GM23338 (cell line): Measurements from ENCODE around the gene FAF2. TPM values are rescaled to one million over a fixed set of nuclear protein-coding genes. Genes with fewer than 3 reads are reported as not detected.
A peak's percentile ranks its signal among the peaks of the same experiment; 100 is the strongest.

ENCODE experiments used
- ATAC-seq: fragments of 200-7000 bp; cut with Tn5 transposase; 3 replicates; pipeline ENCODE4 v1.9.1; 2020
- DNase-seq: peaks from one replicate; pipeline ENCODE4 v3.0.0-alpha.2; 2015; ENCODE audit warnings: low spot score
- H2AFZ ChIP-seq: fragments of 200-600 bp; sonication (generic); 2 replicates; pipeline ENCODE4 v1.8.0; 2016; ENCODE audit warnings: antibody characterized with exemption, mild to moderate bottlenecking, moderate library complexity
- H3F3A ChIP-seq: fragments of 200-600 bp; sonication (generic); replicated peaks from 2 replicates; pipeline ENCODE4 v1.8.0; 2017; ENCODE audit warnings: antibody characterized with exemption, mixed run types, low read depth
- H3K27ac ChIP-seq: fragments of 200-600 bp; sonication (generic); 2 replicates; pipeline ENCODE4 v1.6.1; 2016; ENCODE audit warnings: low read depth
- H3K27me3 ChIP-seq: fragments of 200-600 bp; sonication (generic); 2 replicates; pipeline ENCODE4 v1.8.0; 2016; ENCODE audit warnings: mild to moderate bottlenecking, mixed run types, moderate library complexity; ENCODE audit not compliant: insufficient read depth
- H3K36me3 ChIP-seq: fragments of 200-600 bp; sonication (generic); 2 replicates; pipeline ENCODE4 v1.8.0; 2016; ENCODE audit warnings: mild to moderate bottlenecking; ENCODE audit not compliant: insufficient read depth
- H3K4me1 ChIP-seq: fragments of 200-600 bp; sonication (generic); 2 replicates; pipeline ENCODE4 v1.8.0; 2016; ENCODE audit warnings: mild to moderate bottlenecking, moderate library complexity; ENCODE audit not compliant: insufficient read depth
- H3K4me2 ChIP-seq: fragments of 200-600 bp; sonication (generic); 2 replicates; pipeline ENCODE4 v1.7.1; 2017; ENCODE audit warnings: mixed run types
- H3K4me3 ChIP-seq: fragments of 200-600 bp; sonication (generic); 2 replicates; pipeline ENCODE4 v1.6.1; 2016; ENCODE audit warnings: mixed run types
- H3K79me2 ChIP-seq: fragments of 200-600 bp; sonication (generic); replicated peaks from 2 replicates; pipeline ENCODE4 v1.8.0; 2017; ENCODE audit warnings: mild to moderate bottlenecking; ENCODE audit not compliant: insufficient read depth
- H3K9me2 ChIP-seq: fragments of 200-600 bp; sonication (generic); 2 replicates; pipeline ENCODE4 v1.8.0; 2017; ENCODE audit not compliant: insufficient read depth
- H4K20me1 ChIP-seq: fragments of 200-600 bp; sonication (generic); replicated peaks from 2 replicates; pipeline ENCODE4 v1.8.0; 2017; ENCODE audit warnings: mild to moderate bottlenecking; ENCODE audit not compliant: insufficient read depth
- H3K27ac Mint-ChIP-seq: 2 replicates; pipeline ENCODE4 v1.8.0; 2020; ENCODE audit warnings: inconsistent platforms, mild to moderate bottlenecking, moderate library complexity, mixed read lengths
- H3K27me3 Mint-ChIP-seq: 3 replicates; pipeline ENCODE4 v1.8.0; 2022; ENCODE audit warnings: low read depth, mild to moderate bottlenecking, moderate library complexity, mixed read lengths, inconsistent platforms; ENCODE audit not compliant: insufficient read depth, poor library complexity
- H3K36me3 Mint-ChIP-seq: 3 replicates; pipeline ENCODE4 v1.8.0; 2021; ENCODE audit warnings: low read depth, mild to moderate bottlenecking, inconsistent platforms, moderate library complexity, mixed read lengths
- H3K4me1 Mint-ChIP-seq: 3 replicates; pipeline ENCODE4 v1.8.0; 2020; ENCODE audit warnings: mild to moderate bottlenecking, inconsistent platforms, mixed read lengths
- H3K4me3 Mint-ChIP-seq: 3 replicates; pipeline ENCODE4 v1.8.0; 2021; ENCODE audit warnings: moderate library complexity, mild to moderate bottlenecking, inconsistent platforms, mixed read lengths
- H3K9me3 Mint-ChIP-seq: 3 replicates; pipeline ENCODE4 v1.8.0; 2020; ENCODE audit warnings: moderate library complexity, mild to moderate bottlenecking, inconsistent platforms, mixed read lengths
- CREB1 ChIP-seq: fragments of 250-450 bp; sonication (Bioruptor Pico); IDR thresholded peaks from 2 replicates; pipeline ENCODE4 v1.5.0; 2020; ENCODE audit warnings: low read depth, mild to moderate bottlenecking, moderate library complexity
- CTCF ChIP-seq, 2 experiments: fragments of 200-600 bp in 1 of 2; sonication (generic) in 1 of 2; conservative IDR thresholded peaks; 2 replicates each; pipeline versions ENCODE4 v1.5.1 to v1.6.1; 2016 to 2017; ENCODE audit warnings: antibody characterized with exemption in 2 of 2, low read depth in 2 of 2, mild to moderate bottlenecking in 2 of 2, moderate library complexity in 1 of 2
- ETS1 ChIP-seq: IDR thresholded peaks from 2 replicates; pipeline ENCODE4 v1.6.1; 2016; ENCODE audit warnings: antibody characterized with exemption
- JUNB ChIP-seq: IDR thresholded peaks from one replicate; pipeline ENCODE4 v1.6.1; 2016; ENCODE audit warnings: antibody characterized with exemption; ENCODE audit not compliant: unreplicated experiment
- POLR2AphosphoS5 ChIP-seq: IDR thresholded peaks from 2 replicates; pipeline ENCODE4 v1.6.1; 2016; ENCODE audit warnings: antibody characterized with exemption, low read depth
- STAT1 ChIP-seq: IDR thresholded peaks from one replicate; pipeline ENCODE4 v1.6.1; 2016; ENCODE audit warnings: antibody characterized with exemption; ENCODE audit not compliant: unreplicated experiment
- polyA plus RNA-seq: library from polyadenylated mRNA; unstranded; fragments of >200 nt; fragmentation: Nextera tagmentation; extraction: Ambion mirVana; gene quantifications from 2 replicates; pipeline ENCODE4 v1.2.1, GENCODE V29; 2016
- total RNA-seq: library from RNA; depleted of rRNA; stranded (reverse); fragments of >200 nt; shearing (Covaris generic); gene quantifications from 2 replicates; pipeline ENCODE4 v1.2.3, GENCODE V29; 2014

The FAF2 gene
- total and polyA plus RNA-seq, 2 experiments from 2014 or later: 32.8 to 37.6 TPM

- TF ChIP-seq CTCF (conservative IDR thresholded peaks at IDR 0.05; ENCODE audit: low read depth in 2 of 2) (no peak), JUNB (no peak)
Measured at GRCh38 chr5:176517053-176517661, 69.0 kb downstream of the FAF2 start (continued).

- Mint-ChIP-seq H3K4me3 (no peak overlapping the region), H3K9me3 (no peaks in the 10 kb centered on the region), H3K27ac (no peak overlapping the region), H3K36me3 (no peaks in the 10 kb centered on the region), H3K27me3 (peaks cover 4% of the 10 kb centered on the region), H3K4me1 (peaks cover 13% of the 10 kb centered on the region)
- H3K4me3 ChIP-seq: no peak overlapping the region
- peak; percentile 76 for ATAC-seq
- no peak overlapping the region for H3K27ac ChIP-seq
- peak; percentile 45 for DNase-seq
- H3K36me3 ChIP-seq: no peaks in the 10 kb centered on the region
- no peaks in the 10 kb centered on the region for H3K27me3 ChIP-seq
- TF ChIP-seq ETS1 (no peak), CTCF (conservative IDR thresholded peaks at IDR 0.05; ENCODE audit: low read depth in 2 of 2) (peak; percentile 9 to 22; a peak in 1 of 4 replicates)
- H3K79me2 ChIP-seq: no peaks in the 10 kb centered on the region
- H2AFZ ChIP-seq: peak overlapping the region; percentile 10; the same call in 1 of the 2 replicates
- H3K4me1 ChIP-seq: no peaks in the 10 kb centered on the region
- no peaks in the 10 kb centered on the region for H4K20me1 ChIP-seq
- H3F3A ChIP-seq: no peaks in the 10 kb centered on the region
- no peak overlapping the region for H3K4me2 ChIP-seq
- no peaks in the 10 kb centered on the region for H3K9me2 ChIP-seq
Measured at GRCh38 chr5:176519810-176520720, 71.9 kb downstream of the FAF2 start.

GRCh38 chr5:176521286-176521685 lies 73.1 kb downstream of the FAF2 start:
- no peaks in the 10 kb centered on the region for H3K9me3 Mint-ChIP-seq
- Histone ChIP-seq H3K27ac (no peak overlapping the region), H3K4me1 (no peaks in the 10 kb centered on the region), H4K20me1 (no peaks in the 10 kb centered on the region), H2AFZ (no peak overlapping the region), H3K79me2 (no peaks in the 10 kb centered on the region), H3F3A (peaks cover 4% of the 10 kb centered on the region; the same call in 1 of the 2 replicates), H3K36me3 (no peaks in the 10 kb centered on the region), H3K27me3 (no peaks in the 10 kb centered on the region), H3K4me3 (no peak overlapping the region), H3K9me2 (no peaks in the 10 kb centered on the region), H3K4me2 (no peak overlapping the region)
- H3K4me1 Mint-ChIP-seq: peaks cover 13% of the 10 kb centered on the region
- no peak overlapping the region for H3K4me3 Mint-ChIP-seq
- ATAC-seq (peak; percentile 11; the same call in 1 of the 3 replicates), DNase-seq (no peak)
- peaks cover 4% of the 10 kb centered on the region; the same call in 1 of the 3 replicates for H3K36me3 Mint-ChIP-seq
- H3K27ac Mint-ChIP-seq: no peak overlapping the region
- TF ChIP-seq POLR2AphosphoS5 (no peak), STAT1 (no peak), CREB1 (CRISPR knock-in tag) (no peak)
- H3K27me3 Mint-ChIP-seq: peaks cover 10% of the 10 kb centered on the region
